ENCODE data around the gene SDHB.

DNA sequence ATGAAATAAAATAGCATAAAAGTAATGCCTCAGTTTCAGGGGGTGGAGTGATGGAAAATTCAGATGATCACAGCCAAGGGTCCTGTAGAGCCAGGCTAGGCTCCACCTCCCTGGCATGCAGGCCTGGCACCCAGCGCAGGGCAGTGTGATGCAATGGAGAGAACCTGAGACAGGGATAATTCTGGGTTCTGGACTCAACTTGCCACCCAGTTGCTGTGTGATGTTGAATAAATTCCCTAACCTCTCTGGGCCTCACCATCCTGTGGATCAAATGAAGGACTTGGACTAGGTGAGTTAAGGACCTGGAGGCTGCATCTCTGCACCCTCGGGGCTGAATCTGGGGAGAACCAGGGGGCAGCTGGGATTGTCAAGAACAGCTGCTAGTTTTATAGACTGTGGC is 48.4 kb upstream of the SDHB start:
- TF ChIP-seq POLR2A (IDR thresholded peaks at IDR 0.05) = no peak
- TF ChIP-seq, protein P1, sequence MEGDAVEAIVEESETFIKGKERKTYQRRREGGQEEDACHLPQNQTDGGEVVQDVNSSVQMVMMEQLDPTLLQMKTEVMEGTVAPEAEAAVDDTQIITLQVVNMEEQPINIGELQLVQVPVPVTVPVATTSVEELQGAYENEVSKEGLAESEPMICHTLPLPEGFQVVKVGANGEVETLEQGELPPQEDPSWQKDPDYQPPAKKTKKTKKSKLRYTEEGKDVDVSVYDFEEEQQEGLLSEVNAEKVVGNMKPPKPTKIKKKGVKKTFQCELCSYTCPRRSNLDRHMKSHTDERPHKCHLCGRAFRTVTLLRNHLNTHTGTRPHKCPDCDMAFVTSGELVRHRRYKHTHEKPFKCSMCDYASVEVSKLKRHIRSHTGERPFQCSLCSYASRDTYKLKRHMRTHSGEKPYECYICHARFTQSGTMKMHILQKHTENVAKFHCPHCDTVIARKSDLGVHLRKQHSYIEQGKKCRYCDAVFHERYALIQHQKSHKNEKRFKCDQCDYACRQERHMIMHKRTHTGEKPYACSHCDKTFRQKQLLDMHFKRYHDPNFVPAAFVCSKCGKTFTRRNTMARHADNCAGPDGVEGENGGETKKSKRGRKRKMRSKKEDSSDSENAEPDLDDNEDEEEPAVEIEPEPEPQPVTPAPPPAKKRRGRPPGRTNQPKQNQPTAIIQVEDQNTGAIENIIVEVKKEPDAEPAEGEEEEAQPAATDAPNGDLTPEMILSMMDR (IDR thresholded peaks at IDR 0.05) = no peak

All from uterus (tissue), 2 donors.